ENCODE measurements around the gene TTK.

The TTK gene

GRCh38 chr6:80004173-80005072 lies at the start of gene TTK:
Gene TTK (plus strand): TSS chr6:80004649. CDS start chr6:80005844, 1,195 bp downstream.
- in situ Hi-C loops (cut with MboI; ENCODE audit: low sequenced_read_pairs), result no loop called here

DNA sequence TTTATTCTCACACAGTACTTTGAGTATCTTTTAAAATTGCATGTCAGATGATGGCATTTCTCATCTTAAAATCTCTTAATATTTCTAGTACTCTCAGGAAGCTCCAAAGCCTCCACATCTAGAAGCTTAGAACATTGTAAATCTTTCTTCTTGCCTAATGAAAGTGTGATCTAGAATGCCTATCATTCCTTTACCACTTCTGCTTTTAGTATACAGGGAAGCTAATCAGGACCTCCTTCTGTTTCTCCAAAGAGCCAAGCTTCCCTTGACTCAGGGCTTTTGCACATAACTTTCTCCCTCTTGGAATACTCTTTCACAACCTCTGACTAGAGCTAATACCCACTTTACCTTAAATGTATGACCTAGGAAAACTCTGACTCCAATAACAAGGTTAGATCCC lies 49.6 kb upstream of the TTK start:
- in situ Hi-C loops (cut with MboI; ENCODE audit: low sequenced_read_pairs), result loop anchor here (25.0 kb wide), 1 partner anchor 132 kb away; no protein-coding TSS in a partner anchor

DNA sequence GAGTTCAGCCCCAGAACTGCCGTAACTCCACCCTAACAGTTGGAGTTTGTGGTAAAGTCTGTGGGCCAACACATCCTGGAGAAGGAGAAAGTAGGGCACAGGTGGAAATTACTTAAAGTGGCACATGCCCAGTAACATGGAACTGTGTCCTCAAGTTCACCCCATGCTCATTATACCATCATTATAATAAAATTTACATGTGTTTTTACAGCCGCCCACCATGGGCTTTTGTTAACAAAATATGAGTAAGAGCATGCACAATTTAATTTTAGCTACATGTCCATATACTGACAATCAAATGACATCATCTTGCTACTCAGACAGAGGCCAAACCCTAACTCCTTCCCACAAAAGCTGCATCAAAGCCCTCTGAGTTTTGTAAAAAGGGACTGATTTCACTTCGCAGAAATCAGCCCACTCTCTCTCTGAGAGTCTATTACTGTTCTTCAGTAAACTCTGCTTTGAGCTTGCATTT lies 39.8 kb upstream of the TTK start:
- in situ Hi-C loops (cut with MboI; ENCODE audit: low sequenced_read_pairs), result loop anchor here (25.0 kb wide), 1 partner anchor 123 kb away; no protein-coding TSS in a partner anchor

- in situ Hi-C loops (cut with MboI; ENCODE audit: low sequenced_read_pairs), result loop anchor here (25.0 kb wide), 1 partner anchor 120 kb away; no protein-coding TSS in a partner anchor
These were observed 37.3 kb upstream of the TTK start for GRCh38 chr6:79967178-79967577.

DNA sequence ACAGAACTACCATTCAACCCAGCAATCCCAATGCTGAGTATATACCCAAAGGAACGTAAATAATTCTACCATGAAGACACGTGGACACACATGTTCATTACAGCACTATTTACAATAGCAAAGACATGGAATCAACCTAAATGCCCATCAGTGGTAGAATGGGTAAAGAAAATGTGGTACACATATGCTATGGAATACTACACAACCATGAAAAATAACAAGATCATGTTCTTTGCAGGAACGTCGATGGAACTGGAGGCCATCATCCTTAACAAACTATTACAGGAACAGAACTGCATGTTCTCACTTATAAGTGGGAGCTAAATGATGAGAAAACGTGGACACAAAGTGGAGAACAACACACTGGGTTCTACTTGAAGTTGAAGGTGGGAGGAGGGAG lies 34.7 kb upstream of the TTK start:
- in situ Hi-C loops (cut with MboI; ENCODE audit: low sequenced_read_pairs), result loop anchor here (25.0 kb wide), 1 partner anchor 118 kb away; no protein-coding TSS in a partner anchor

GRCh38 chr6:79971193-79971592 lies 33.3 kb upstream of the TTK start:
- in situ Hi-C loops (cut with MboI; ENCODE audit: low sequenced_read_pairs), result loop anchor here (25.0 kb wide), 1 partner anchor 116 kb away; no protein-coding TSS in a partner anchor

DNA sequence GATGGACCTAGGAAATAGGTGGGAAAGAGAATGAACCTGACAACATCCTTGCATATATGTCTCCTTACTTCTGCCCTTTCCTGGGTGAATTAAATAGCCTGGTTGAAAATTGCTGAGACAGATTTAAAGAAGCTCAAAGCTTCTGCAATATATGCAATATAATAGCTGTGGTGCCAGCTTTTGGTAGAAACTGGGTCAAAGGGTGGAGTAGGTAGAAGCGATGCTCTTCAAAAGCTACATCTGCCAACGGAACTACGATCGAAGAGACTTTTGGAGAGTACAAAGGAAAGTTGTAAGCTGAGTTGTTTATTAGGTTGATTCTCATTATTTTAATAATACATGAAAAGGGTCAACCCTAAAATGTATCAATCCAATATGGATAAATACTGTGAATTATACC lies 22.8 kb upstream of the TTK start:
- in situ Hi-C loops (cut with MboI; ENCODE audit: low sequenced_read_pairs), result no loop called here

GRCh38 chr6:79984261-79984660 lies 20.2 kb upstream of the TTK start:
- in situ Hi-C loops (cut with MboI; ENCODE audit: low sequenced_read_pairs), result no loop called here

DNA sequence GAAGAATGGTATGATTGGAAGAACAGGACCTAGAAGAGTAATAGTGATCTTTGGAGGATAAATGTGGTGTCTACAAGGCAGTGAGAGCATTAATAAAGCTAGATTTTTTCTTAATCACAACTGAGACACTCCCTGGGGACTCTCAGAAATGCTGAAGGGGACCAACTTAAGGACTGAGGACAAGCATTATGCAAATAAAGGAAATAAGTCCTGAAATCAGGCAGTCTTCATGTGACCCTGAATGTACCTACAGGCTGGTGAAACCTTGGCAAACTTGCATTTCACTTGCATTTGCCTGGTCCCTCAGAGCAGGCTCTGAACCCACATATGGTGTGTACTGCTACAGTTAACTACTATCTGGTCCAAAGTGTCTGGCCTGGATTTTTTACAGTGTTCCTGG lies 19.3 kb upstream of the TTK start:
- in situ Hi-C loops (cut with MboI; ENCODE audit: low sequenced_read_pairs), result no loop called here

DNA sequence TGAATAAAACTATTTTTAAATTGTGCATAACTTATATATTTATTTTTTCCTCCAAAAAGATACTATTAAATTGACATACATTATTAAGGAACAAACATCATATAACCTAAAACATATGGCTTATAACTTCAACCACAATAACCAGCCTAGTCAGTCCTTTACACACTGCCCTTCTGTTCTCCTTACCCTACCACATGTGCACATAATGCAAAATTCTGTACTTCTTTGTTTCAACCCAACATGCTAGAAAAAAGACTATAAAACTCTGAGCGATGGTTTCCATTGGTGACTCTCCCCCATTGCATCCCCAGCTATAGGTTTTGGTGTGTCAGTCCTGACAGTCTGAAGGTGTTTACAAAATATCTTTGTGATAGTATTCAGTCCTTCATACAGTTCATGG lies 14.8 kb upstream of the TTK start:
- in situ Hi-C loops (cut with MboI; ENCODE audit: low sequenced_read_pairs), result no loop called here

GRCh38 chr6:79993012-79993910 lies 11.2 kb upstream of the TTK start:
- in situ Hi-C loops (cut with MboI; ENCODE audit: low sequenced_read_pairs), result no loop called here

DNA sequence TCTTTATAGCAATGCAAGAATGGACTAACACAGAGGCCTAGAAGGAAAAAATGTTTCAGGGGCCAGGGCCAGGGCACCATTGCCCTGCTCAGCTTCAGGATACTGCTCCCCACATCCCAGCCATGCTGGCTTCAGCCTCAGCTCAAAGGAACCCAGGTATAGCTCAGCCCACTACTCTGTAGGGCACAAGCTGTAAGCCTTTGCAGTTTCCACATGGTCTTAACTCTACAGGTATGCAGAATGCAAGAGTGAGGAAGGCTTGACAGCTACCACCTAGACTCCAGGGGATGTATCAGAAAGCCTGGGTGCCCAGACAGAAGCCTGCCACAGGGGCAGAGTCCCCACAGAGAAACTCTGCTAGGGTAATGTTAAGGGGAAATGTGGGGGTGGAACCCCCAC lies 10.5 kb upstream of the TTK start:
- in situ Hi-C loops (cut with MboI; ENCODE audit: low sequenced_read_pairs), result no loop called here

DNA sequence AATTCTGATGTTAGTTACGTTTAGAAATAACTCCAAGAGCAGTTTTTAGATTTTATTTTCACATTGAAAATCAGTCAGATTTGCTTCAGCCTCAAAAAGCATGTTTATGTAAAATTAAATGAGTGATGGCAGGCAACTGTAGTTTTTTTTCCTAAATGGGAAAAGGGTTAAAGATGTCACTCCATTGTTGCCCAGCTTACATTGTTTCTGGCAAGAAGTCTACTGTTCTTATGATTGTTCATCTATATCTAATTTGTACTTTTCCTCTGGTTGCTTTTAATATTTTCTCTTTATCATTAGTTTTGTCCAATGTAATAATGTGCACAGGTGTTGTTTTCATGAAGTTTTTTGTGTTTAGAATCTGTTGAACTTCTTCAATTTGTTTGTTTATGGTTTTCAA lies 6.7 kb upstream of the TTK start:
- in situ Hi-C loops (cut with MboI; ENCODE audit: low sequenced_read_pairs), result no loop called here

DNA sequence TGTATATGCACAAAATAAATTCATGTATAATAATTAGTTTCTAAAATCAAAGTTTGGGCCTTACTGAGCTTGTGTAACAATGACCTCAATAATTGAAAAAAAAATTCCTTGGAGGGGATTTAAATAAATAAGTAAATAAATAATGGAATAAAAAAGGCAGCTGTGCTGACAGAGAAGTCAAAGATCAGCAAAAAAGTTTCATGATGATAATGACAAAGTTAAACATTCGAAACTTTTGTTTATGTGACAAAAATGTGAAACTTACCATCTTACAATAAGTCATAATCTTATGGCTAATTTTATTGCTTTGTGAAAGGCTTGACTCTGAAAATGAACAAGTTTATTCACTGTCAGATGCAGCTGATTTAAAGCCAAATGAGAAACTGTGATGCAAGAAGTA lies 3.1 kb upstream of the TTK start:
- in situ Hi-C loops (cut with MboI; ENCODE audit: low sequenced_read_pairs), result no loop called here

DNA sequence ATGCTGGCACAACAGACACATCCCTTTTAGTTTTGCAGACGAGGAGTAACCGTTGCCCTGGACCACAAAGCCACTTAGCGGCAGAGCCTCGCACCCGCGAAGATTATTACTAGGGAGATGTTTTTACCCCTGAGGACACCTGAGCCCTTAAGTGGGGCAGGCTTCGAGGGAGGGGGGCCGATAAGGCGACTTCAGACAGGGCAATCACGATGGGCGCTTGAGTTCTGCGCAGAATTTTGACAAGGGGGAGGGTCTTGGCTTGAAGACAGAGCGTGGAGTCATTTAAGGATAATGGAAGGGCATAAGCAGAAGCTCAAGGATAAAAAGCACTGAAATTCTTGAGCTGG lies 650 bp upstream of the TTK start:
- in situ Hi-C loops (cut with MboI; ENCODE audit: low sequenced_read_pairs), result no loop called here

- in situ Hi-C loops (cut with MboI; ENCODE audit: low sequenced_read_pairs), result no loop called here
These were observed 957 bp downstream of the TTK start for GRCh38 chr6:80005406-80005805.

GRCh38 chr6:80006541-80006940 lies 2.1 kb downstream of the TTK start:
- in situ Hi-C loops (cut with MboI; ENCODE audit: low sequenced_read_pairs), result no loop called here

DNA sequence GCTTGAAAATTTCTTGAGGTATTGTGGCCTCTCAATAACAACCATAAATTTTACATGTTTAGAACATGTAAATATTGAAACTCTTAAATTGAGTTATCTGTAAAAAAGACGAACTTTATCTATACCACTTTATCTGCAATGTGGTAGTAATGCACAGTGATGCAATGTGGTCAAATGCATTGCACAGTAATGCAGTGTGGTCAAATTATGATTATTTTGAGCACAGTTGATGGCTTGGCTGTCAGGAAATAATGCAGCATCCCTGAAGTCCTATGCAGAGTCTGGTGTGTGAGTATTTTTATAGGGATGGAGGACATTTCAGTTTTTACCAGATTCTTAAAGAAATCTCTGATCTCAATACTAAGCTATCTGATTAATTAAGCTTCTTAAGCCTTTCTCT lies 5.1 kb downstream of the TTK start:
- in situ Hi-C loops (cut with MboI; ENCODE audit: low sequenced_read_pairs), result no loop called here

- in situ Hi-C loops (cut with MboI; ENCODE audit: low sequenced_read_pairs), result no loop called here
These were observed 5.8 kb downstream of the TTK start for GRCh38 chr6:80010288-80010687.

DNA sequence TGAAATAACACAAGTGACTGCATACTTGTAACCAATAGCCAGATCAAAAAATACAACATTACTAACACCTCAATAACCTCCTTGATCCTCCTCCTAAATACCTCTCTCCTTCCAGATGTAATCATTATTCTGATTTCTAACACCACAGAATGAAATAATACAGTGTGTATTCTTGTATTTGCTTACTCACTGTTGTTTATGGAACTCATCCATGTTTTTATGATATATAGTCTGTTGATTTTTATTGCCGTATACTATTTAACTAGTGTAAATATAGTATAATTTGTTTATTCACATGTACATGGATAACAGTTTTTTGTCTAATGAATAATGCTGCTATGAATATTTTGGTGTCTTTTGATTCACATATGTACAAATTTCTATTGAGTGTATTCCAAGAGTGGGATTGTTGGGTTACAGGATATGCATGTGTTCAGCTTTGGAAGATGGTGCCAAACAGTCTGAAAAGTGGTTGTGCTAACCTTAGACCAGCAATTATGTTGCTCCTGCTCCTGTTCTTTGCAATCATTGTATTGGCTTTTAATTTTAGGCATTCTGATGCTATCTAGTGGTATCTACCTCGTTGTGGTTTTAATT lies 11.5 kb downstream of the TTK start:
- in situ Hi-C loops (cut with MboI; ENCODE audit: low sequenced_read_pairs), result no loop called here

Data from HL-60/S4 treated with retinoic acid at 250 ng/mL for 4 days and 3 days (cell line).